Lower lobe of right lung (tissue), 2 donors: Measurements from ENCODE around the gene MPP2. TPM values are rescaled to one million over a fixed set of nuclear protein-coding genes. Genes with fewer than 3 reads are reported as not detected.

ENCODE experiments used
- ATAC-seq, 2 donors: fragments of 200-7000 bp; cut with Tn5 transposase; one replicate each; pipeline ENCODE4 v1.9.1; 2020 to 2022; ENCODE audit warnings: mild to moderate bottlenecking in 2 of 2, moderate library complexity in 2 of 2
- DNase-seq: peaks from one replicate; pipeline ENCODE4 v3.0.0-alpha.2; 2020
- H3K27ac ChIP-seq: fragments of 200-600 bp; one replicate; pipeline ENCODE4 v1.8.0; 2022
- H3K27me3 ChIP-seq: fragments of 200-600 bp; one replicate; pipeline ENCODE4 v1.8.0; 2022; ENCODE audit warnings: low read depth
- H3K36me3 ChIP-seq: fragments of 200-600 bp; one replicate; pipeline ENCODE4 v1.8.0; 2022; ENCODE audit warnings: mild to moderate bottlenecking
- H3K4me1 ChIP-seq: fragments of 200-600 bp; one replicate; pipeline ENCODE4 v1.8.0; 2022
- H3K4me3 ChIP-seq: fragments of 200-600 bp; one replicate; pipeline ENCODE4 v1.8.0; 2022; ENCODE audit warnings: mild to moderate bottlenecking
- H3K9me3 ChIP-seq: fragments of 200-600 bp; one replicate; pipeline ENCODE4 v1.8.0; 2022
- CTCF ChIP-seq: fragments of 200-600 bp; IDR thresholded peaks from one replicate; pipeline ENCODE4 v1.8.0; 2022; ENCODE audit warnings: antibody characterized with exemption, mild to moderate bottlenecking
- intact Hi-C: fragments of 100-400 bp; cut with DNase I; formaldehyde crosslinking; loops from one replicate; pipeline ENCODE4 v1.11.0; 2022
- total RNA-seq: library from RNA; stranded (reverse); fragmentation: NEBNext Ultra II Directional; extraction: Animal tissue kit (Norgen Biotek cat#: 25700); gene quantifications from one replicate; pipeline ENCODE4 v1.2.1, GENCODE V29; 2021
- donor health status: DM: no; HTN: yes; CAD: no; lungs with severe emphysema.

The MPP2 gene
- total RNA-seq, 1 donor from 2014 or later, result 0.62 TPM

GRCh38 chr17:43868226-43868994 is 38.9 kb downstream of the MPP2 start:
- H3K9me3 ChIP-seq, result no peaks in the 10 kb centered on the region
- no peak overlapping the region for H3K27ac ChIP-seq
- ATAC-seq (peak; percentile 40 to 47), DNase-seq (no peak)
- no peaks in the 10 kb centered on the region for H3K36me3 ChIP-seq
- intact Hi-C loops, result no loop called here
- TF ChIP-seq CTCF, result no peak
- H3K4me1 ChIP-seq, result no peaks in the 10 kb centered on the region
- H3K4me3 ChIP-seq, result no peak overlapping the region
- no peaks in the 10 kb centered on the region for H3K27me3 ChIP-seq

- ATAC-seq (no peak), DNase-seq (no peak)
- no peak overlapping the region for H3K27ac ChIP-seq
- no peak overlapping the region for H3K4me3 ChIP-seq
- no peaks in the 10 kb centered on the region for H3K4me1 ChIP-seq
- no peaks in the 10 kb centered on the region for H3K9me3 ChIP-seq
- intact Hi-C loops, result no loop called here
- no peaks in the 10 kb centered on the region for H3K27me3 ChIP-seq
- no peaks in the 10 kb centered on the region for H3K36me3 ChIP-seq
- TF ChIP-seq CTCF, result no peak
These were observed 43.0 kb downstream of the MPP2 start for GRCh38 chr17:43864161-43864984.

GRCh38 chr17:43861960-43862359 is 45.4 kb downstream of the MPP2 start:
- H3K27ac ChIP-seq, result no peak overlapping the region
- no peak overlapping the region for H3K4me3 ChIP-seq
- no peak for TF ChIP-seq CTCF
- ATAC-seq (no peak), DNase-seq (no peak)
- no peaks in the 10 kb centered on the region for H3K36me3 ChIP-seq
- intact Hi-C loops, result no loop called here
- no peaks in the 10 kb centered on the region for H3K27me3 ChIP-seq
- no peaks in the 10 kb centered on the region for H3K4me1 ChIP-seq
- no peaks in the 10 kb centered on the region for H3K9me3 ChIP-seq

GRCh38 chr17:43860927-43861622 is 46.3 kb downstream of the MPP2 start:
- no peak overlapping the region for H3K27ac ChIP-seq
- no peak for TF ChIP-seq CTCF

GRCh38 chr17:43860077-43860725 is 47.1 kb downstream of the MPP2 start:
- Histone ChIP-seq H3K27me3 (peaks cover 6% of the 10 kb centered on the region), H3K9me3 (no peaks in the 10 kb centered on the region), H3K36me3 (no peaks in the 10 kb centered on the region), H3K4me1 (no peaks in the 10 kb centered on the region), H3K4me3 (no peak overlapping the region), H3K27ac (no peak overlapping the region)
- TF ChIP-seq CTCF, result no peak
- no peak for ATAC-seq
- intact Hi-C loops, result no loop called here
- DNase-seq, result no peak

More at GRCh38 chr17:43860927-43861622, 46.3 kb downstream of the MPP2 start:
- H3K27me3 ChIP-seq, result no peaks in the 10 kb centered on the region
- no peaks in the 10 kb centered on the region for H3K36me3 ChIP-seq
- intact Hi-C loops, result no loop called here
- ATAC-seq (no peak), DNase-seq (no peak)
- no peaks in the 10 kb centered on the region for H3K4me1 ChIP-seq
- H3K4me3 ChIP-seq, result no peak overlapping the region
- H3K9me3 ChIP-seq, result no peaks in the 10 kb centered on the region
